ENCODE results near the gene COA8. TPM values are rescaled to one million over a fixed set of nuclear protein-coding genes. Genes with fewer than 3 reads are reported as not detected.

The COA8 gene
- total and polyA plus RNA-seq, 10 of the 15 experiments (the other 5 are each of a cell fraction or from before 2014, with no cell fraction given), result 6.1 to 69.5 (median 25.8) TPM

GRCh38 chr14:103574707-103575285, 12.0 kb downstream of the COA8 start:
- ChIA-PET RAD21 (ENCODE audit: unreplicated experiment) (no interaction called here), POLR2A (interaction anchor here (0.6 to 0.8 kb wide), 2 partner anchors 10 to 266 kb away, joined by 3 to 4 read pairs; no protein-coding TSS in a partner anchor), SMC1A (ENCODE audit: uncharacterized antibody, unreplicated experiment) (interaction anchor here (2.3 kb wide), 1 partner anchor 105 kb away, joined by 8 read pairs; no protein-coding TSS in a partner anchor), CTCF (interaction anchor here (1.1 to 2.3 kb wide), 2 partner anchors 106 to 231 kb away, joined by 3 to 9 read pairs; no protein-coding TSS in a partner anchor)
- H3K27me3 ChIP-seq (replicated peaks in 1 of 2; ENCODE audit: control insufficient read depth in 2 of 2, insufficient read depth in 2 of 2, low read length in 1 of 2), result no peaks in the 10 kb centered on the region
- no peak overlapping the region for H3K9ac ChIP-seq (ENCODE audit: control insufficient read depth, insufficient read depth, low read length)
- intact Hi-C loops (cut with micrococcal nuclease; ENCODE audit: unreplicated experiment) (loop anchor here (10.0 kb wide), 1 partner anchor 340 kb away; no protein-coding TSS in a partner anchor), in situ Hi-C loops (cut with MboI) (loop anchor here (5.0 kb wide), 1 partner anchor 108 kb away; no protein-coding TSS in a partner anchor)
- no peak overlapping the region for H3K4me2 ChIP-seq (ENCODE audit: control insufficient read depth, insufficient read depth)
- H3K4me3 ChIP-seq, result no peak overlapping the region
- ATAC-seq (no peak), FAIRE-seq (no peak), DNase-seq (ENCODE audit: low read depth, low spot score) (no peak)
- over 99% methylated on average over 18 of the region's 18 CpGs for WGBS (ENCODE audit: insufficient coverage, insufficient replicate concordance, low lambda C conversion rate, missing lambda C conversion rate)
- no peak for TF ChIP-seq CHD4 (IDR thresholded peaks at IDR 0.05)
- TF ChIP-seq CBX5 (IDR thresholded peaks at IDR 0.05; ENCODE audit: low read depth), result no peak
- peak; percentile 82 for TF ChIP-seq BCL3 (IDR thresholded peaks at IDR 0.05; ENCODE audit: borderline replicate concordance, insufficient read depth, low read depth, low read length, poor library complexity, severe bottlenecking)
- TF ChIP-seq TCF3 (IDR thresholded peaks at IDR 0.05; ENCODE audit: borderline replicate concordance, insufficient read depth, low read depth, low read length), result peak; percentile 59; the same call in 1 of the 2 replicates
- no peaks in the 10 kb centered on the region for H4K20me1 ChIP-seq (ENCODE audit: control insufficient read depth, insufficient read depth)
- no peaks in the 10 kb centered on the region for H3K4me1 ChIP-seq (ENCODE audit: control insufficient read depth, insufficient read depth, low read length)
- H3K36me3 ChIP-seq (ENCODE audit: control insufficient read depth in 2 of 2, insufficient read depth in 2 of 2, low read length in 1 of 2), result peaks cover 0 to 14% of the 10 kb centered on the region in 2 experiments; a peak in 3 of 4 replicates
- H3K9me3 ChIP-seq (replicated peaks; ENCODE audit: control insufficient read depth, insufficient read depth, low read length), result no peaks in the 10 kb centered on the region
- BruUV-seq (replicated peaks), result no TSS peak
- no peak overlapping the region for H2AFZ ChIP-seq (ENCODE audit: control insufficient read depth, low read depth, low read length)
- H3K27ac ChIP-seq (ENCODE audit: control insufficient read depth, insufficient read depth), result no peak overlapping the region
- no peaks in the 10 kb centered on the region; the same call in 1 of the 2 replicates for H3K79me2 ChIP-seq (ENCODE audit: control insufficient read depth, insufficient read depth, low read length)
